LNCaP clone FGC (cell line): ENCODE results near the gene DCTN5.
A peak's percentile ranks its signal among the peaks of the same experiment; 100 is the strongest.

Experiments used
- DNase-seq: peaks from one replicate; pipeline ENCODE4 v3.0.0-alpha.2; 2011; ENCODE audit warnings: low read depth
- H3K4me3 ChIP-seq: 2 replicates; pipeline ENCODE4 v1.5.1; 2011; ENCODE audit warnings: mild to moderate bottlenecking, low read depth, low read length, control low read depth
- CTCF ChIP-seq: IDR thresholded peaks from 2 replicates; pipeline ENCODE4 v1.5.1; 2012; ENCODE audit warnings: mild to moderate bottlenecking; ENCODE audit not compliant: control insufficient read depth, insufficient read depth; ENCODE audit errors: extremely low read depth

DCTN5 gene

GRCh38 chr16:23634461-23635036 is 6.7 kb upstream of the DCTN5 start:
- H3K4me3 ChIP-seq: no peak overlapping the region
- no peak for TF ChIP-seq CTCF
- DNase-seq: no peak

- no peak for TF ChIP-seq CTCF
- no peak for DNase-seq
- H3K4me3 ChIP-seq: no peak overlapping the region
Observed at GRCh38 chr16:23635958-23636357, 5.3 kb upstream of the DCTN5 start.

GRCh38 chr16:23640615-23640930 is 693 bp upstream of the DCTN5 start:
- DNase-seq: no peak
- peak overlapping the region; percentile 100 for H3K4me3 ChIP-seq
- no peak for TF ChIP-seq CTCF

GRCh38 chr16:23642246-23642774 is 1.0 kb downstream of the DCTN5 start:
- no peak for DNase-seq
- no peak for TF ChIP-seq CTCF
- peak overlapping the region; percentile 100 for H3K4me3 ChIP-seq

GRCh38 chr16:23650674-23651416 is 9.6 kb downstream of the DCTN5 start:
- no peak overlapping the region for H3K4me3 ChIP-seq
- TF ChIP-seq CTCF: no peak
- no peak for DNase-seq

- TF ChIP-seq CTCF: no peak
- no peak overlapping the region for H3K4me3 ChIP-seq
- DNase-seq: no peak
Observed at GRCh38 chr16:23651943-23652468, 10.7 kb downstream of the DCTN5 start.
